ENCODE measurements around the gene SSNA1. TPM values are rescaled to one million over a fixed set of nuclear protein-coding genes. Genes with fewer than 3 reads are reported as not detected.

Gene SSNA1
- total and polyA plus RNA-seq, 2 donors (not counting 1 experiment from before 2014, with no cell fraction given), result 53.6 to 129 TPM

GRCh38 chr9:137163805-137164204 lies 24.7 kb upstream of the SSNA1 start:
- Mint-ChIP-seq H3K27ac (peak overlapping the region; percentile 20), H3K4me3 (no peak overlapping the region), H3K9me3 (ENCODE audit: insufficient read depth) (no peaks in the 10 kb centered on the region), H3K27me3 (peaks cover 38% of the 10 kb centered on the region), H3K4me1 (peaks cover 17% of the 10 kb centered on the region)
- H3K4me1 ChIP-seq (ENCODE audit: control insufficient read depth in 2 of 2, insufficient read depth in 2 of 2, low read length in 2 of 2), result peaks cover 12 to 34% of the 10 kb centered on the region in 2 donors
- no peak overlapping the region for H2AFZ ChIP-seq (ENCODE audit: insufficient read depth, low read depth, low read length, poor library complexity, severe bottlenecking)
- no peak for TF ChIP-seq EZH2 (IDR thresholded peaks at IDR 0.05; ENCODE audit: borderline replicate concordance, insufficient read depth, low read depth, low read length, poor library complexity, severe bottlenecking)
- TF ChIP-seq, protein P1, sequence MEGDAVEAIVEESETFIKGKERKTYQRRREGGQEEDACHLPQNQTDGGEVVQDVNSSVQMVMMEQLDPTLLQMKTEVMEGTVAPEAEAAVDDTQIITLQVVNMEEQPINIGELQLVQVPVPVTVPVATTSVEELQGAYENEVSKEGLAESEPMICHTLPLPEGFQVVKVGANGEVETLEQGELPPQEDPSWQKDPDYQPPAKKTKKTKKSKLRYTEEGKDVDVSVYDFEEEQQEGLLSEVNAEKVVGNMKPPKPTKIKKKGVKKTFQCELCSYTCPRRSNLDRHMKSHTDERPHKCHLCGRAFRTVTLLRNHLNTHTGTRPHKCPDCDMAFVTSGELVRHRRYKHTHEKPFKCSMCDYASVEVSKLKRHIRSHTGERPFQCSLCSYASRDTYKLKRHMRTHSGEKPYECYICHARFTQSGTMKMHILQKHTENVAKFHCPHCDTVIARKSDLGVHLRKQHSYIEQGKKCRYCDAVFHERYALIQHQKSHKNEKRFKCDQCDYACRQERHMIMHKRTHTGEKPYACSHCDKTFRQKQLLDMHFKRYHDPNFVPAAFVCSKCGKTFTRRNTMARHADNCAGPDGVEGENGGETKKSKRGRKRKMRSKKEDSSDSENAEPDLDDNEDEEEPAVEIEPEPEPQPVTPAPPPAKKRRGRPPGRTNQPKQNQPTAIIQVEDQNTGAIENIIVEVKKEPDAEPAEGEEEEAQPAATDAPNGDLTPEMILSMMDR (IDR thresholded peaks at IDR 0.05), result no peak
- H3K4me2 ChIP-seq (replicated peaks; ENCODE audit: low read depth, low read length, poor library complexity, severe bottlenecking), result no peak overlapping the region
- H4K20me1 ChIP-seq (ENCODE audit: control insufficient read depth, insufficient read depth, low read length, poor library complexity, severe bottlenecking), result no peaks in the 10 kb centered on the region
- peaks cover 0 to 80% (median 30%) of the 10 kb centered on the region in 4 experiments for H3K27me3 ChIP-seq (replicated peaks in 1 of 4; ENCODE audit: control extremely low read depth in 1 of 4, control insufficient read depth in 3 of 4, insufficient read depth in 4 of 4, low read length in 3 of 4)
- H3K4me3 ChIP-seq (ENCODE audit: control extremely low read depth in 1 of 5, extremely low read depth in 1 of 5, insufficient read depth in 1 of 5, low read depth in 2 of 5, low read length in 4 of 5), result no peak overlapping the region
- DNase-seq, result no peak
- POLR2A ChIA-PET, result no interaction called here
- H3K27ac ChIP-seq (ENCODE audit: low read length in 2 of 2), result no peak overlapping the region
- no peak for ATAC-seq (ENCODE audit: low read depth)
- WGBS (ENCODE audit: insufficient coverage), result 94% methylated on average over 22 of the region's 22 CpGs
- intact Hi-C loops (cut with micrococcal nuclease), result no loop called here
- H3K9me3 ChIP-seq (ENCODE audit: control extremely low read depth in 1 of 3, control insufficient read depth in 2 of 3, insufficient read depth in 1 of 3, low read length in 2 of 3), result peaks cover 0 to 23% (median 0%) of the 10 kb centered on the region in 3 donors
- CTCF ChIA-PET, result no interaction called here
- H3K9ac ChIP-seq (ENCODE audit: low read length), result no peak overlapping the region
- H3K79me2 ChIP-seq (ENCODE audit: control insufficient read depth, insufficient read depth, low read length), result no peaks in the 10 kb centered on the region
- H3K36me3 ChIP-seq (replicated peaks in 1 of 2; ENCODE audit: control extremely low read depth in 1 of 2, control insufficient read depth in 1 of 2, extremely low read depth in 1 of 2, insufficient read depth in 2 of 2, low read length in 1 of 2), result no peaks in the 10 kb centered on the region

DNA sequence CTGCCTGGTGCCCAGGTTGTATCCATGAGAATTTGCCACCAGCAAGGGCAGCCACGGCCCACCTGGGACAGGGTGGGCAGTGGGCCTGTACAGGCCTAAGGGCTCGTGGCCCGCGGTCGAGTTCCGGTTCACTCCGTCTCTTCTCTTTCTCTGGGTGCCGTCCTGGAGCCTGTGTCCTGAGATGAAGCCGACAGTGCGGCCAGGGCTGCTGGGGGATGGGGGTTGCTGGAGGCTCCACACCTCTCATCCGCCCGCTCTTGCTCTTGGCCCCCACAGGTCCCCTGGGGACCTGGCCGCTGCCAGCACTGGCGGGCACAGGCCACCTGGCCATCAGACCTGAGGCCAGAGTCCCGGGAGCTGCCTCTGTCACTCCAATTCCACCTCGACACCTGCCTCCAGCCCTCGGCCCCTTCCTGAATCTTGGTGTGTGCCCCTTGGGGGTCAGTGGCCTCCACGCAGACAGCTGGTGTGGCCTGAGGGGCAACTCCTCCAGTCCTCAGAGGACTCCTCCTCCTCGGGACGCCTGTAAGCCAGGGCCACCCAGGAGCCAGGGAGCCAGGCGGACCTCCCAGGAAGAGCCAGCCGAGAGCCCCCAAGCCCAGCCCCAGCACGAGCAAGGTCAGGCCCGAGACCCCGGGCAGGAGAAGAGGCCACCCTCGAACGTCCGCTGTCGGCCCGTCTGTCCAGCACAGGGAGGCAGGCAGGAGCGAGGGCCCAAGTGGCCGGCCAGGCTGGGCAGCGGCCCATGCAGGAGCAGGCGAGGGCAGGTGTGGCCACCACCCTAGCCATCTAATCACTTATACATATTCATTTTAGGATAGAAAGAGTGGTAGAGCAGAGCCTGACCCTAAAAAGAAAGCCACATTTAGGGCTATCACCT lies 23.9 kb upstream of the SSNA1 start:
- POLR2A ChIA-PET, result no interaction called here
- H3K4me3 ChIP-seq (ENCODE audit: control extremely low read depth in 1 of 5, extremely low read depth in 1 of 5, insufficient read depth in 1 of 5, low read depth in 2 of 5, low read length in 4 of 5), result no peak overlapping the region
- Mint-ChIP-seq H3K27ac (no peak overlapping the region), H3K4me1 (peaks cover 12% of the 10 kb centered on the region), H3K9me3 (ENCODE audit: insufficient read depth) (no peaks in the 10 kb centered on the region), H3K4me3 (no peak overlapping the region), H3K27me3 (peaks cover 34% of the 10 kb centered on the region)
- no peak overlapping the region for H3K9ac ChIP-seq (ENCODE audit: low read length)
- no peaks in the 10 kb centered on the region for H3K79me2 ChIP-seq (ENCODE audit: control insufficient read depth, insufficient read depth, low read length)
- DNase-seq, result no peak
- intact Hi-C loops (cut with micrococcal nuclease), result no loop called here
- 92% methylated on average over 26 of the region's 34 CpGs for WGBS (ENCODE audit: insufficient coverage)
- no peaks in the 10 kb centered on the region for H4K20me1 ChIP-seq (ENCODE audit: control insufficient read depth, insufficient read depth, low read length, poor library complexity, severe bottlenecking)
- H3K4me2 ChIP-seq (replicated peaks; ENCODE audit: low read depth, low read length, poor library complexity, severe bottlenecking), result no peak overlapping the region
- TF ChIP-seq, protein P1 (IDR thresholded peaks at IDR 0.05), result no peak
- ATAC-seq (ENCODE audit: low read depth), result no peak
- H2AFZ ChIP-seq (ENCODE audit: insufficient read depth, low read depth, low read length, poor library complexity, severe bottlenecking), result no peak overlapping the region
- H3K4me1 ChIP-seq (ENCODE audit: control insufficient read depth in 2 of 2, insufficient read depth in 2 of 2, low read length in 2 of 2), result peaks cover 12 to 39% of the 10 kb centered on the region in 2 donors
- no peaks in the 10 kb centered on the region for H3K36me3 ChIP-seq (replicated peaks in 1 of 2; ENCODE audit: control extremely low read depth in 1 of 2, control insufficient read depth in 1 of 2, extremely low read depth in 1 of 2, insufficient read depth in 2 of 2, low read length in 1 of 2)
- peaks cover 0 to 22% (median 0%) of the 10 kb centered on the region in 3 donors for H3K9me3 ChIP-seq (ENCODE audit: control extremely low read depth in 1 of 3, control insufficient read depth in 2 of 3, insufficient read depth in 1 of 3, low read length in 2 of 3)
- CTCF ChIA-PET, result no interaction called here
- H3K27ac ChIP-seq (ENCODE audit: low read length in 2 of 2), result no peak overlapping the region
- peaks cover 0 to 75% (median 28%) of the 10 kb centered on the region in 4 experiments for H3K27me3 ChIP-seq (replicated peaks in 1 of 4; ENCODE audit: control extremely low read depth in 1 of 4, control insufficient read depth in 3 of 4, insufficient read depth in 4 of 4, low read length in 3 of 4)
